Measurements from ENCODE around the gene NUP153.

DNA sequence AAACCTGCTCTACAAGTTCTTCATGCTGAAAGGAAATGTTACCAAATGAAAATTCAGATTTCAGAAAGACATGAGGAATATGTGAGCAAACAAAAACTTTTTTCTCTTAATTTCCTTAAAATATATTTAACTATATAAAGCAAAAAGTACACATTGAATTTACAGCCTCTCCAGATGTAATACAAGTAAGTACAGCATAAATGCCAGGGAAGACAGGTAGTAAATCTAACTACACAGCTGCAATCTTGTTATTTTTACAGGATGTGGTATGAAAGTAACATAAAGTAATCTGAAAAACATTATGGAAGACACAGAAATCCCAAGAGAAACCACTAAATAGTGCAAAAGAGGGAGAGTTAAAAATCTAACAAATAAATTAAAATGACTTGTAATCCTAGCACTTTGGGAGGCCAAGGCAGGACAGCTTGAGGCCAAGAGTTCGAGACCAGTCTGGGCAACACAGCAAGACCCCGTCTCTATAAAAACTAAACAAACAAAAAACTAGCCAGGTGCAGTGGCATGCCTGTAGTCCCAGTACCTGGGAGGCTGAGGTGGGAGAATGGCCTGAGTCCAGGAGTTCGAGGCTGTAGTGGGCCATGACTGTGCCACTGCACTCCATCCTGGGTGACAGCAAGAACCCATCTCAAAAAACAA lies 55.9 kb downstream of the NUP153 start:
- TF ChIP-seq CTCF (conservative IDR thresholded peaks at IDR 0.05; ENCODE audit: low read length) (no peak), EZH2phosphoT487 (IDR thresholded peaks at IDR 0.05; ENCODE audit: borderline replicate concordance, low read depth, low read length) (no peak)

Data from OCI-LY7 (cell line).